ENCODE data around the gene TESPA1. TPM values are rescaled to one million over a fixed set of nuclear protein-coding genes. Genes with fewer than 3 reads are reported as not detected.

The TESPA1 gene
- total and polyA plus RNA-seq, 2 of the 4 experiments (the other 2 are of a cell fraction) = not detected

GRCh38 chr12:54968181-54968730 lies 16.3 kb downstream of the TESPA1 start:
- no peak overlapping the region for H3K4me3 ChIP-seq (ENCODE audit: insufficient read depth, low read depth, low read length)

More at GRCh38 chr12:54968181-54968730, 16.3 kb downstream of the TESPA1 start:
- no peak for TF ChIP-seq ELK1 (IDR thresholded peaks at IDR 0.05; ENCODE audit: borderline replicate concordance, low read depth, low read length)
- TF ChIP-seq CTCF (conservative IDR thresholded peaks at IDR 0.05; ENCODE audit: low read depth, low read length) = no peak
- TF ChIP-seq RCOR1 (IDR thresholded peaks at IDR 0.05; ENCODE audit: insufficient replicate concordance, low read length) = no peak
- no peak for TF ChIP-seq RFX5 (IDR thresholded peaks at IDR 0.05; ENCODE audit: low read depth, low read length)
- no peak for TF ChIP-seq MXI1 (IDR thresholded peaks at IDR 0.05; ENCODE audit: borderline replicate concordance, low read depth, low read length)
- TF ChIP-seq MAFK (IDR thresholded peaks at IDR 0.05; ENCODE audit: low read depth, low read length) = no peak
- no peak for TF ChIP-seq RAD21 (IDR thresholded peaks at IDR 0.05; ENCODE audit: low read length)
- TF ChIP-seq NFE2L2 (IDR thresholded peaks at IDR 0.05; ENCODE audit: low read depth, low read length) = no peak
- TF ChIP-seq CHD1 (IDR thresholded peaks at IDR 0.05; ENCODE audit: low read depth, low read length) = no peak
- no peak for TF ChIP-seq USF2 (IDR thresholded peaks at IDR 0.05; ENCODE audit: low read depth, low read length)
- TF ChIP-seq FOS (IDR thresholded peaks at IDR 0.05; ENCODE audit: low read depth, low read length) = no peak
- H3K36me3 ChIP-seq (ENCODE audit: control insufficient read depth, insufficient read depth, low read length) = no peaks in the 10 kb centered on the region
- no peak overlapping the region for H3K18ac ChIP-seq (ENCODE audit: low read depth, low read length)
- intact Hi-C loops (cut with micrococcal nuclease) (no loop called here), dilution Hi-C loops (cut with HindIII; ENCODE audit: low sequenced_read_pairs, unreplicated experiment) (no loop called here), in situ Hi-C loops (cut with MboI; ENCODE audit: low sequenced_read_pairs) (no loop called here)
- no peak overlapping the region for H3K4ac ChIP-seq (ENCODE audit: low read depth, low read length)
- no peak overlapping the region for H2AFZ ChIP-seq (replicated peaks; ENCODE audit: low read length, poor library complexity)
- H3K4me1 ChIP-seq (ENCODE audit: control insufficient read depth, insufficient read depth, low read length) = no peaks in the 10 kb centered on the region
- no peak overlapping the region for H3K4me2 ChIP-seq (ENCODE audit: low read depth, low read length)
- H2AK9ac ChIP-seq (replicated peaks; ENCODE audit: low read depth, low read length, poor library complexity) = no peak overlapping the region
- DNase-seq (no peak), ATAC-seq (ENCODE audit: low read depth) (no peak)
- H3K9me1 ChIP-seq (ENCODE audit: insufficient read depth, low read length) = no peaks in the 10 kb centered on the region
- H3K14ac ChIP-seq (replicated peaks; ENCODE audit: low read depth, low read length) = no peak overlapping the region
- H3K9me3 ChIP-seq (ENCODE audit: control insufficient read depth, insufficient read depth, low read length) = no peaks in the 10 kb centered on the region
- no peaks in the 10 kb centered on the region for H3K79me1 ChIP-seq (ENCODE audit: low read depth in 1 of 2, low read length in 2 of 2)
- H2BK15ac ChIP-seq (ENCODE audit: low read depth, low read length) = no peak overlapping the region
- H4K5ac ChIP-seq (ENCODE audit: low read depth, low read length) = no peak overlapping the region
- H2BK20ac ChIP-seq (ENCODE audit: low read depth, low read length) = no peak overlapping the region
- H3K9ac ChIP-seq (ENCODE audit: low read depth, low read length) = no peak overlapping the region
- ChIA-PET POLR2A (ENCODE audit: unreplicated experiment) (no interaction called here), CTCF (interaction anchor here (0.9 to 1.7 kb wide), 2 partner anchors 10 to 12 kb away, joined by 3 to 7 read pairs; no protein-coding TSS in a partner anchor)
- H4K91ac ChIP-seq (ENCODE audit: insufficient read depth, low read depth, low read length) = no peak overlapping the region
- H2AK5ac ChIP-seq (ENCODE audit: low read depth, low read length) = no peak overlapping the region
- no peak overlapping the region for H3K56ac ChIP-seq (ENCODE audit: extremely low read depth, insufficient read depth, low read length)
- no peak overlapping the region for H2BK120ac ChIP-seq (ENCODE audit: low read depth, low read length)
- no peak overlapping the region for H2BK5ac ChIP-seq (ENCODE audit: low read depth, low read length, poor library complexity, severe bottlenecking)
- H3K27me3 ChIP-seq (ENCODE audit: control insufficient read depth, insufficient read depth, low read length) = peaks cover 9% of the 10 kb centered on the region
- no peak overlapping the region for H3K23ac ChIP-seq (ENCODE audit: low read depth, low read length)
- BruUV-seq (replicated peaks) = no TSS peak
- H4K20me1 ChIP-seq (ENCODE audit: insufficient read depth, low read length) = no peaks in the 10 kb centered on the region
- no peak overlapping the region for H4K8ac ChIP-seq (ENCODE audit: low read depth in 2 of 2, low read length in 2 of 2)
- no CpG with 5 or more reads among the region's 4 CpGs for WGBS, 2 experiments (ENCODE audit: extremely low coverage in 2 of 2, insufficient read length in 1 of 2)
- no peak overlapping the region for H3K27ac ChIP-seq (ENCODE audit: insufficient read depth, low read length)

Data from IMR-90 (cell line).